Activated CD4-positive, alpha-beta memory T cell treated with anti-CD3 and anti-CD28 coated beads, Interleukin-2, amount 10 ng/mL, durations not matched to agents 7 days and 5 days (primary cell): ENCODE data around the gene SIGLEC9. TPM values are rescaled to one million over a fixed set of nuclear protein-coding genes. Genes with fewer than 3 reads are reported as not detected.
"Not testable (repeated sequence)": the region's sequence is repeated elsewhere in the genome, so short reads cannot be mapped to it uniquely, and the experiment has no call there.

ENCODE experiments used
- CTCF ChIA-PET: fragments of 350-600 bp; sonication (Branson Sonifier 250); formaldehyde crosslinking; loops from one replicate; lab custom pipeline; 2021; ENCODE audit warnings: antibody characterized with exemption, inconsistent platforms; lab: Charles Lee
- POLR2A ChIA-PET: fragments of 350-600 bp; sonication (Branson Sonifier 250); formaldehyde crosslinking; loops from one replicate; lab custom pipeline; 2021; ENCODE audit warnings: antibody characterized with exemption; lab: Charles Lee
- DNase-seq: peaks from one replicate; pipeline ENCODE4 v3.0.0-alpha.2; 2020
- H3K27ac Mint-ChIP-seq: one replicate; pipeline ENCODE4 v1.8.0; 2021; ENCODE audit warnings: mild to moderate bottlenecking, mixed read lengths
- H3K27me3 Mint-ChIP-seq: one replicate; pipeline ENCODE4 v1.8.0; 2021; ENCODE audit warnings: mixed read lengths
- H3K36me3 Mint-ChIP-seq: one replicate; pipeline ENCODE4 v1.8.0; 2021; ENCODE audit warnings: low read depth, mixed read lengths
- H3K4me1 Mint-ChIP-seq: one replicate; pipeline ENCODE4 v1.8.0; 2021; ENCODE audit warnings: mixed read lengths
- H3K4me3 Mint-ChIP-seq: one replicate; pipeline ENCODE4 v1.8.0; 2021; ENCODE audit warnings: mild to moderate bottlenecking, mixed read lengths
- H3K9me3 Mint-ChIP-seq: one replicate; pipeline ENCODE4 v1.8.0; 2021; ENCODE audit warnings: mixed read lengths
- total RNA-seq, 2 experiments: library from RNA; stranded (reverse); gene quantifications; one replicate each; pipeline ENCODE4 v1.2.3, GENCODE V29; 2021

SIGLEC9 gene
- total RNA-seq, 2 experiments from 2014 or later, result 1.1 to 1.7 TPM

DNA sequence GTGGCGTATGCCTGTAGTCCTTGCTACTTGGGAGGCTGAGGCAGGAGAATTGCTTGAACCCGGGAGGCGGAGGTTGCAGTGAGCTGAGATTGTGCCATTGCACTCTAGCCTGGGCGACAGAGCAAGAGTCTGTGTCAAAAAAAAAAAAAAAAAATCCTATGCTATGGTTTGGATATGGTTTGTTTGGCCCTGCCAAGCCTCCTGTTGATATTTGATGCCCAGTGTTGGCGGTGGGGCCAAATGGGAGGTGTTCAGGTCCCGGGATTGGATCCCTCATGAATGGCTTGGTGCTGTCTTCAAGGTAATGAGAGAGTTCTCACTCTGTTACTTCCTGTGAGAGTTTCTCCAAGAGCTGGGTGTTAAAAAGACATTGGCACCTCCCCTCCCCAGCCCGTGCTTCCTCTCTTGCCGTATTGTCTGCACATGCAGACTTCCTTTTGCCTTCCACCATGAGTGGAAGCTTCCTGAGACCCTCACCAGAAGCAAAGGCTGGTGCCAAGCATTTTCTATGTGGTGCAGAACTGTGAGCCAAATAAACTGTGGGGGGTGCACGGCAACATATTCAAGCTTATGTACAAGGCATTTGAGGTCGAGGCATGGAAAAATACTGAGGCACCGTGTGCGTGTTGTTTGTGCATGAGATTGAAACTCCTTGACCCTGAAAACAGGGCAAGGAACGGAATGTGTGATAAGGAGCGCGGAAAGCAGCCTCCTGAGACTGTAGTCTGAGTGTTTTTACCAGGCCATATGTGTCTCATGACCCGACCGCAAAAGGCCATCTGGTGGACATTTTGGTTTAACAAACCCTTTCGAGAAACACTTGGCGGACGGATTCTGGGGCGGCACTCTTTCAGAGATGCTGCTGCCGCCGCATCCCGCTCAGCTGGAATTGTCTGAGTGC is 7.3 kb downstream of the SIGLEC9 start:
- Mint-ChIP-seq H3K4me3 (peak overlapping the region; percentile 26), H3K27me3 (peaks cover 19% of the 10 kb centered on the region), H3K4me1 (peaks cover 51% of the 10 kb centered on the region), H3K36me3 (no peaks in the 10 kb centered on the region), H3K27ac (peak overlapping the region; percentile 72), H3K9me3 (peaks cover 2% of the 10 kb centered on the region)
- POLR2A ChIA-PET, result interaction anchor here (0.6 to 1.3 kb wide), 2 partner anchors 9 to 313 kb away, joined by 3 read pairs; no protein-coding TSS in a partner anchor
- CTCF ChIA-PET, result interaction anchor here (1.1 to 1.5 kb wide), 3 partner anchors 20 to 127 kb away, joined by 3 read pairs; no protein-coding TSS in a partner anchor
- DNase-seq, result peak; percentile 50

DNA sequence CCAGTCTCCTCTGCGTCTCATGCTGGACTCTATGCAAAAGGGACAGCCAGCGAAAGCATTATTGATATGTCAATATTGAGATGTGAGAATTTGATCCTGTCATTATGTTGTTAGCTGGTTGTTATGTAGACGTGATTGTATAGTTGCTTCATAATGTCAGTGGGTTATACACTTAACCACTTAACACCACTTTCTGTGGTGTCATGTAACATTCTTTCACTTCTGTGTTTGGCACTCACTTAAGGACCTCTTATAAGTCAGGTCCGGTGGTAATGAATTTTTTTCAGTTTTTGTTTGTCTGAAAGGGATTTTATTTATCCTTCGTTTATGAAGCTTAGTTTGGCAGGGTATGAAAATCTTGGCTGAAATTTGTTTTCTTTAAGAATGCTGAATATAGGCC is 10.3 kb downstream of the SIGLEC9 start:
- ChIA-PET POLR2A (no interaction called here), CTCF (interaction anchor here (0.9 to 1.6 kb wide), 3 partner anchors 10 to 42 kb away, joined by 3 to 4 read pairs (median 4); no protein-coding TSS in a partner anchor)
- Mint-ChIP-seq H3K27ac (no peak overlapping the region), H3K27me3 (peaks cover 26% of the 10 kb centered on the region), H3K36me3 (no peaks in the 10 kb centered on the region), H3K4me3 (no peak overlapping the region), H3K4me1 (peaks cover 34% of the 10 kb centered on the region), H3K9me3 (peaks cover 2% of the 10 kb centered on the region)
- no peak for DNase-seq

DNA sequence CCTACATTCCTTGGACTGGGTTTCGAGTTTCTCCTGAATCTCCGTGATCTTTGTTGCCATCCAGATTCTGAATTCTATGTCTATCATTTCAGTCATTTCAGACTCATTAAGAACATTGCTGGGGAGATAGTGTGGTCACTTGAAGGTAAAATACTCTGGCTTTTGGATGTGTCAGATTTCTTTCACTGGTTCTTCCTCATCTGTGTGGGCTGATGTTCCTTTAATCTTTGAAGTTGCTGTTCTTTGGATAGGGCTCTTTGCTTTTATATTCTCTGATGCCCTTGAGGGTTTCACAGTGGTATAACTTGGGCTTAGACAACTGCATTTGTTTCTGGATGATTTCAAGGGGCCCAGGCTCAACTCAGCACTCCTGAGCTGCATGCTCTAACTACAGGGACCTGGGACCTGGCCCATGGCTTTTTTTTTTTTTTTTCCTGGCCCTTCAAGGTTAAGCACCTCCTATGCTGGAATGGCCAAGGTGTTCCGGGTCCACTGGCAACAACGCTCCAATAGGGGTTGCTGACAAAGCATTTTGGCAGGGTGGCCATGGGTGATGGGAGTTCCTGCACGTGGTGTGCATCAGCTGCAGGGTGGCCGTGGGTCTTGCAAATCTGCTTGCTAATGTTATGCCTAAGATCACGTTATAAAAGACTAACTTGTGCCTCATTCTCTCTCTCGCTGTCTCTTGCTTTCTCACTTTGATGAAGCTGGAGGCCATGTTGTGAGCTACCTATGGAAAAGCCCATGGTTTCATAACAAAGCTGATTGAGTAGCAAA is 11.5 kb downstream of the SIGLEC9 start:
- CTCF ChIA-PET, result interaction anchor here (0.7 to 1.6 kb wide), 2 partner anchors 9 to 39 kb away, joined by 3 to 4 read pairs; no protein-coding TSS in a partner anchor

DNA sequence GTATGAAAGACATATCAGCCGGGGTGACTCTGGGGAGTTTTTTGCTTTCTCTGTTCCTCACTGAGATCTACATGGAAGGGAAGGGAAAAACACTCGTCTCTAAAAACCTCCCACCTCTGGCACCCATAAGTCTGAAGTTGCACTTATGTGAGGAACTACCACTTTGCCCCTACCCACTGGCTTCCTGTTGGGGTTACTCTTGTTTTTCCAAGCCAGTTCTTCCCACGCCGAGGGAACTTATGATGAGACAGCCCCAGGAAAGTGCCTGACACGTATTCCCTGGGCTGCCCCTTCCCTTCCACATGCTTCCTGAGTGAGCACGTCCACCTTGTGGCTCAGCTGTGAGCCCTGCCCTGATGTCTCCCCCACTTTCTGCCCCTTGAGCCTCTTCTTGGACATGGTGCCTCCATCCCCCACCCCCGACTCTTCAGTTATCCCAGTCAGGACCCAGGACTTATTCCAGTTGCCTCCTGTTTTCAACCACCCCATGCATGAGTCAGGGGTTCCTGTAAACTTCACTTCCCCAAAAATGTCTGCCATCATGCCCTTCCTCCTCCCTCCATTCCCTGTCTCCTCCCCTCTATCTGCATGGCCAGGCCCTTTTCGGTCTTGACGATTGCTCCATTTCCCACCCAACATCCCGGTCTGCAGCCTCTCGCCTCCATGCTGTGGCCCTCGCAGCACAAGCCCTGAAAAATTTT is 12.3 kb downstream of the SIGLEC9 start:
- Mint-ChIP-seq H3K27me3 (peaks cover 33% of the 10 kb centered on the region), H3K27ac (no peak overlapping the region), H3K9me3 (peaks cover 2% of the 10 kb centered on the region), H3K4me1 (peaks cover 18% of the 10 kb centered on the region), H3K4me3 (no peak overlapping the region), H3K36me3 (no peaks in the 10 kb centered on the region)
- ChIA-PET CTCF (no interaction called here), POLR2A (no interaction called here)
- no peak for DNase-seq

More for the DNA sequence above, 11.5 kb downstream of the SIGLEC9 start:
- no peak for DNase-seq
- Mint-ChIP-seq H3K4me3 (no peak overlapping the region), H3K9me3 (peaks cover 2% of the 10 kb centered on the region), H3K36me3 (no peaks in the 10 kb centered on the region), H3K4me1 (peaks cover 24% of the 10 kb centered on the region), H3K27me3 (peaks cover 29% of the 10 kb centered on the region), H3K27ac (no peak overlapping the region)
- POLR2A ChIA-PET, result no interaction called here

DNA sequence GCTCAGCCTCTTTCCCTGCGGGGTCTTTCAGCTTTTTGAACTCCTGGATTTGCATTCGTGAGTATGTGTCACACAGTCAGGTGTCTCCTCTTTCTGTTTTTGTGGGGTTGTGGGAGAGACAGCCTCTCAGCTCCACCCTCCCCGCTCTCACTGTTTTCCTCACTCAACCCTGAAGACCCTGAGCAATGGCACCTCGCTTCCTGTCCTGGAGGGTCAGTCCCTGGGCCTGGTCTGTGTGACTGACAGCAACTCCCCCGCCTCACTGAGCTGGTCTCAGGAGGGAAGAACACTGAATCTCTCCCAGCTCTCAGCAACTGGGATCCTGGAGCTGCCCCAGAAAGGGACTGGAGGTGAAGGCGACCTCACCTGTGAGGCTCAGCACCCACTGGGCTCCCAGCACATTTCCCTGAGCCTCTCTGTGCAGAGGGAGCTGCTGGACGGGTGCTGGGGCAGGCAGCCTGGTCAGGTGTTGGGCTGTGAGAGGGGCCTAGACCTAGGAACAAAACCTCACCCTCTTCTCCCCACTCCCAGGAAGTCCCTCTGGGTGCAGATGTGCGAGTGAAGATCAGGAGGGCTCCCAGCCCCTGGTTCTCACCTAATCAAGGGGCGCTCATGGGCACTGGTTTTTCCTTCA is 13.2 kb downstream of the SIGLEC9 start:
- H3K9me3 Mint-ChIP-seq, result peaks cover 2% of the 10 kb centered on the region
- H3K36me3 Mint-ChIP-seq, result no peaks in the 10 kb centered on the region
- DNase-seq, result no peak
- H3K27ac Mint-ChIP-seq, result no peak overlapping the region
- peaks cover 33% of the 10 kb centered on the region for H3K27me3 Mint-ChIP-seq
- ChIA-PET POLR2A (no interaction called here), CTCF (no interaction called here)
- no peak overlapping the region for H3K4me3 Mint-ChIP-seq
- H3K4me1 Mint-ChIP-seq, result peaks cover 11% of the 10 kb centered on the region

DNA sequence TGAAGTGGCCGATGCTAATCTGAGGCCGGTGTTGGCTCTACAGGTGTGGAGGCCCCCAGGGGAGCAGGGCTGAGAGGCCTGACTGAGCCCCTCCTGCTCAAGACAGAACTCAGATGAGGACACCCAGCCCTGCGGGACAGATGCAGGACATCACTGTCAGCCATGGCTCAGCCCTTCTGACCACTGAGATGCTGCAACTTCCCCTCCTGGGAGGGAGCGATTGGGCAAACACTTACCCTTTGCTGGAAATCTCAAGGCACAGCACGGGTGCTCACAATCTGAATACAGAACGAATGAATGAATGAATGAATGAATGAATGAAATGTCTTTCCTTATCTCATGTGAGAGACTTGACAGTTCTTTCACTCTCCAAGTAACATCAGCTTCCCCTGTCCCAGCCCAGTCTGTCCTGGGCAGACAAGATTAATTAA is 13.9 kb downstream of the SIGLEC9 start:
- CTCF ChIA-PET, result no interaction called here
- no peak for DNase-seq

DNA sequence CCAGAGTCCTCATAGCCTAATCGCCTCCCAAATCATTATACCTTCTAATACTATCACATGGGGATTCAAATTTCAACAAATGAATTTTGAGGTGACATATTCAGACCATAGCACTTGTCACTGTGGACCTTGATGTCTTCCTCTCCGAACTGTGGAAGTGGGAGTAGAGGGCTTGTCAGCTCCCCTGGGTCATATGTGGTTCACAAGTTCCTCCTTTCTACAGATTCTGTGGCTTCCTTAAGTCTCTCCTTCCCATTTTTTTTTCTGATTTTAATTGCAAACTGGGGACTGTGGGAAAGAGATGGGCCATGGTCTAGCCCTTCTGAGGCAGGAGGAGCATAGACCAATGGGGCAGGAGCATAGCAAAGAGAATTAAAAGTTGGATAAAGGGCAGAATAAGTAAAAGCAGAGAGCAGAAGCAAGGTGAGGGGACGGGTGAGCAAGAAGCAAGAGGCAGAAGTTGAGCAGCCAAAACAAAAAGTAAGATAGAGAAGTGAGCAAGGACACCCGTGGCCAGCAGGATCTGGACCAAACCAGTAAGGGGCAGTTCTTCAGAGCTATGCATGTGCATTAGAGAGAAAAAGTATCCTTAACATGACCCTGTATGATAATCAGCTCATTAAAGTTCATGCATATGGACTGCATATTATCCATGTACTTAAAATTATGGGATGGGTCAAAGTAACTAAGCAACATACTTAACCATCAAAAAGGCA is 14.8 kb downstream of the SIGLEC9 start:
- Mint-ChIP-seq H3K36me3 (no peaks in the 10 kb centered on the region), H3K27ac (no peak overlapping the region), H3K4me3 (no peak overlapping the region), H3K9me3 (peaks cover 2% of the 10 kb centered on the region), H3K4me1 (peaks cover 11% of the 10 kb centered on the region), H3K27me3 (peaks cover 31% of the 10 kb centered on the region)
- DNase-seq, result no peak
- ChIA-PET POLR2A (no interaction called here), CTCF (no interaction called here)

More for the DNA sequence above, 13.9 kb downstream of the SIGLEC9 start:
- Mint-ChIP-seq H3K27me3 (peaks cover 33% of the 10 kb centered on the region), H3K4me3 (no peak overlapping the region), H3K27ac (no peak overlapping the region), H3K9me3 (peaks cover 2% of the 10 kb centered on the region), H3K4me1 (peaks cover 11% of the 10 kb centered on the region), H3K36me3 (no peaks in the 10 kb centered on the region)
- POLR2A ChIA-PET, result no interaction called here

DNA sequence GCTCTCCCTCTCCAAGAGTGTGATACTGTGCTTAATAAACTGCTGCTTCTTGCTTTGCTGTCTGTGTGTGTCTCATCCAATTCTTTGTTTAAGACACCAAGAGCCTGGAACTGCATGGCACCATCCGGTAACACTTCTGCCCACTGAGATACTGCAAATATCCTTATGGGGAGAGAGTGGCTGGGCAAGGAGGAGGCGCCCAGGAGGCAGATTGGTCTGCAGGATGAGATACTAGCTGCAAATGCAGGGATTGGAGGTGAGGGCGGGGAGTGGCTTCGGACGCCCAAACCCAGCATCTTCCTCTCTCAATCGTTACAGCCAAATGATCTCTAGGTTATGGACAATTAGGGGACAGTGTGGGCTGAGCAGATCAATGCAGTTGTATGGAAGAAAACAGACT is 15.7 kb downstream of the SIGLEC9 start:
- Mint-ChIP-seq H3K27ac (no peak overlapping the region), H3K4me1 (peaks cover 11% of the 10 kb centered on the region), H3K4me3 (no peak overlapping the region), H3K27me3 (peaks cover 31% of the 10 kb centered on the region), H3K36me3 (no peaks in the 10 kb centered on the region), H3K9me3 (no peaks in the 10 kb centered on the region)
- DNase-seq, result no peak
- ChIA-PET POLR2A (no interaction called here), CTCF (no interaction called here)

DNA sequence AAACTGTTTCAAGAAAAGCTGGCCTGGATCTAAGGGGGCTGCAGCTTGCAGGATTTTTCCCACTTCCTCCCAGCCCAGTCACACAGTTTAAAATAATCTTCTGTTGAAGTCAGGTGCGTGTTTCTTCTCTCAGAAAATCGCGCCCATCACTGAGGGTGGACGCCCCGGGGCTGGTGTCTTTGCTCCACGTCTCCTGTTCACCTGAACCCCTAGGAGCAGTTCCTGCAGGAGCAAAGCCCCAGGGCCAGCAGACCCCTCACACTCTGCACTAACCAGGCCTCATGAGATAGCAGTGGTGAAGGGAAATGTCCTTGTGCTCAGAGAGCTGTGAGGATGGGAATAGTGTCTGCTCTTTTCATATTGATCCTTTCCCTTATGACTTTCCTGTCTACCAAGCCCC is 16.5 kb downstream of the SIGLEC9 start:
- no peak for DNase-seq
- Mint-ChIP-seq H3K36me3 (no peaks in the 10 kb centered on the region), H3K27ac (no peak overlapping the region), H3K4me1 (peaks cover 11% of the 10 kb centered on the region), H3K4me3 (no peak overlapping the region), H3K27me3 (peaks cover 27% of the 10 kb centered on the region), H3K9me3 (no peaks in the 10 kb centered on the region)
- ChIA-PET POLR2A (no interaction called here), CTCF (no interaction called here)

DNA sequence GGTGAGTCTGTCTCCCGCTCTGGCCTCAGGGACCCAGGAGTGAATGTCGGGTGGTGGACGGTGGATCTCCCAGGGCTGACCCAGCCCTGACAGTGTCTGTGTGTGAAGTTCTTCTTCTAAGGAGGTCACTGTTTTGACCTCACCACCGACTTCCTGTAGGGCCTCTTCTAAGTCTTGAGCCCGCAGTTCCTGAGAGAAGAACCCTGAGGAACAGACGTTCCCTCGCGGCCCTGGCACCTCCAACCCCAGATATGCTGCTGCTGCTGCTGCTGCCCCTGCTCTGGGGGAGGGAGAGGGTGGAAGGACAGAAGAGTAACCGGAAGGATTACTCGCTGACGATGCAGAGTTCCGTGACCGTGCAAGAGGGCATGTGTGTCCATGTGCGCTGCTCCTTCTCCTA is 17.4 kb downstream of the SIGLEC9 start, which contains the start of gene SIGLEC7:
SIGLEC7 (plus strand) TSS at position 183 of the 400 bp plus-strand sequence; CDS start at position 252, 69 bp downstream.
- Mint-ChIP-seq H3K27ac (no peak within 1 kb of the TSS), H3K36me3 (no peaks in the 10 kb centered on the region), H3K27me3 (peaks cover 24% of the 10 kb centered on the region), H3K9me3 (no peaks in the 10 kb centered on the region), H3K4me3 (no peak within 1 kb of the TSS), H3K4me1 (peaks cover 7% of the 10 kb centered on the region)
- ChIA-PET CTCF (no interaction called here), POLR2A (no interaction called here)
- DNase-seq, result no peak

DNA sequence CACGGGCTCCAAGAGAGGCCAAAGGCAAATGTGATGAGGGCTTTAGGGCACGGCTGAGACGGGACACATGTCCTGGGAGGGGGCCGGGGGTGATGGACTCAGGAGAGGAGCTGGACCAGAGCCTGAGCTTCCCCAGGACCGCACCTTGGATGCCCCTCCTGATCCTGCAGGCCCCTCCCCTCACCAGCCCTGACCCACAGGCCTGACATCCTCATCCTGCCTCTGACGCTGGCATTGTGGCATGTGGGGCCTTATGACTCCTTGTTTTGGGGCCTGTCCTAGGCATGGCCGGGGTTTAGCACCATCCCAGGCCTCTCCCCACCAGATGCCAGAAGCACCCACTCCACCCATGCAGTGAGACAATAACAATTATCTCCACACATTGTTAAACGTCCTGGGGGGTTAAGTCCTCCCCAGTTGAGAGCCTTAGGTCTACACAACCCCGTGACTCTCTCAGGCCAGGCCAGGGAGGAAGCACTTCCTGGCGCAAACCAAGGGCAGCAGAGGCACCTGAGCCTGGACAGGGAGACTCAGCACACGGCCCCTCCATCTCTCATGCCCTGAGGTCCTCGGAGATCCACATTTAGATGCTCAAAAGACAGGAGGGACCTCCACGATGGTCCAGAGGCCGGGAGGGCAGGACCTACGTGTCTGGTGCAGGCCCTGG is 18.2 kb downstream of the SIGLEC9 start:
- H3K4me1 Mint-ChIP-seq, H3K36me3 Mint-ChIP-seq, POLR2A ChIA-PET, DNase-seq, H3K9me3 Mint-ChIP-seq, H3K27ac Mint-ChIP-seq, CTCF ChIA-PET, H3K4me3 Mint-ChIP-seq: not testable (repeated sequence)
- peaks cover 24% of the 10 kb centered on the region for H3K27me3 Mint-ChIP-seq
